Measurements from ENCODE around the gene PSMB2. TPM values are rescaled to one million over a fixed set of nuclear protein-coding genes. Genes with fewer than 3 reads are reported as not detected.

PSMB2 gene
- total and polyA plus RNA-seq, 2 of the 8 experiments (the other 6 are each of a cell fraction or from before 2014, with no cell fraction given), result 91.4 to 101 TPM

DNA sequence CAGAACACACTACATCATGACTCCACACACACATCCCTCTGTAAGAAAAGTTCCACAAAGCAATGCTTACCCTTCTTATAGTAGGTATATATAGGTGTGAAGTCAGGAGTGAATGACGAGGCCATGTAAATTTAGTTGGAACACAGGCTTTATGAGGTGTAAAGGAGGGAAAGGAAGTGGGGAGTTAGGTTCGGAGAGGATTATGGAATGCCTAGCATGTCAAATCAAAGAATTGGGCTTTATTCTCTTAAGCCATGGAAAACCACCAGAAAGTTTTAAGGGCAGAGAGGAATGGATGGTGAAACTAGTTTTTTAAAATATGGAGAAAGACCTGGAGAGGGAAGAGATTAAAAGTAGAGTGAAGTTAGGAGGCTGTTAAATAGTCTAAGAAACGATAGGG, 41.9 kb downstream of the PSMB2 start:
- Histone ChIP-seq H3K36me3 (ENCODE audit: control insufficient read depth in 2 of 4, insufficient read depth in 4 of 4, low read length in 3 of 4) (peaks cover 0 to 28% (median 17%) of the 10 kb centered on the region in 4 experiments; a peak in 4 of 8 replicates), H3K79me1 (ENCODE audit: low read depth, low read length) (no peaks in the 10 kb centered on the region), H3K4me1 (replicated peaks in 1 of 4; ENCODE audit: control insufficient read depth in 3 of 4, insufficient read depth in 4 of 4, low read length in 3 of 4) (no peaks in the 10 kb centered on the region), H3K4me2 (ENCODE audit: insufficient read depth in 1 of 2, low read depth in 2 of 2, low read length in 2 of 2) (no peak overlapping the region), H2AFZ (ENCODE audit: low read length) (no peak overlapping the region), H4K91ac (replicated peaks; ENCODE audit: insufficient read length, low read length) (no peak overlapping the region), H2BK120ac (replicated peaks; ENCODE audit: low read depth, low read length) (no peak overlapping the region), H2BK15ac (ENCODE audit: low read length) (no peak overlapping the region), H2BK12ac (ENCODE audit: low read depth, low read length) (no peak overlapping the region), H3K56ac (replicated peaks; ENCODE audit: insufficient read length, low read depth, low read length) (no peak overlapping the region), H3K27me3 (replicated peaks in 1 of 4; ENCODE audit: control insufficient read depth in 3 of 4, extremely low read depth in 1 of 4, insufficient read depth in 3 of 4, low read length in 3 of 4) (no peaks in the 10 kb centered on the region), H2BK5ac (ENCODE audit: low read depth, low read length) (no peak overlapping the region), H3K4me3 (ENCODE audit: extremely low read depth in 1 of 4, insufficient read depth in 2 of 4, low read depth in 3 of 4, low read length in 4 of 4) (no peak overlapping the region), H4K8ac (ENCODE audit: extremely low read depth, insufficient read depth, low read length) (no peak overlapping the region), H4K20me1 (replicated peaks in 1 of 2; ENCODE audit: control insufficient read depth in 1 of 2, insufficient read depth in 2 of 2, low read length in 2 of 2) (peaks cover 0 to 4% of the 10 kb centered on the region in 2 experiments), H2AK5ac (ENCODE audit: low read depth, low read length) (no peak overlapping the region), H3K9ac (replicated peaks in 1 of 4; ENCODE audit: extremely low read depth in 1 of 4, low read depth in 3 of 4, low read length in 3 of 4) (no peak overlapping the region), H3K79me2 (ENCODE audit: control insufficient read depth in 1 of 2, insufficient read depth in 2 of 2, low read length in 2 of 2) (no peaks in the 10 kb centered on the region), H3K4ac (replicated peaks; ENCODE audit: insufficient read length, low read depth, low read length) (no peak overlapping the region), H3K18ac (ENCODE audit: extremely low read depth, low read length) (no peak overlapping the region), H3K27ac (ENCODE audit: low read depth, low read length) (no peak overlapping the region), H3K23me2 (ENCODE audit: low read depth, low read length) (no peaks in the 10 kb centered on the region), H3K14ac (ENCODE audit: insufficient read length) (no peak overlapping the region), H2BK20ac (ENCODE audit: low read length) (no peak overlapping the region), H3K23ac (ENCODE audit: insufficient read length) (no peak overlapping the region), H3K9me3 (ENCODE audit: insufficient read depth in 2 of 2, low read depth in 1 of 2, low read length in 1 of 2) (no peaks in the 10 kb centered on the region), H4K5ac (ENCODE audit: insufficient read length, low read depth, low read length) (no peak overlapping the region)
- FAIRE-seq (no peak), DNase-seq (ENCODE audit: low read depth in 1 of 2, low spot score in 2 of 2) (no peak)
- CTCF ChIA-PET (ENCODE audit: partially characterized antibody), result interaction anchor here (0.6 to 7.8 kb wide), 6 partner anchors 29 to 130 kb away, joined by 3 to 38 read pairs (median 3); no protein-coding TSS in a partner anchor
- TF ChIP-seq EP300 (IDR thresholded peaks at IDR 0.05; ENCODE audit: borderline replicate concordance in 1 of 2, low read depth in 2 of 2, low read length in 2 of 2) (no peak), JUN (IDR thresholded peaks at IDR 0.05; ENCODE audit: low read depth, low read length) (no peak), GABPA (IDR thresholded peaks at IDR 0.05; ENCODE audit: borderline replicate concordance, insufficient read depth, low read length) (no peak), GTF2F1 (IDR thresholded peaks at IDR 0.05; ENCODE audit: borderline replicate concordance, low read depth, low read length) (no peak), HDAC2 (IDR thresholded peaks at IDR 0.05; ENCODE audit: borderline replicate concordance in 1 of 2, low read depth in 2 of 2, low read length in 2 of 2) (no peak), NANOG (IDR thresholded peaks at IDR 0.05; ENCODE audit: insufficient read depth, low read depth, low read length, poor library complexity, severe bottlenecking) (no peak), RNF2 (IDR thresholded peaks at IDR 0.05; ENCODE audit: borderline replicate concordance, low read depth, low read length, missing control alignments, poor library complexity, severe bottlenecking) (no peak), ASH2L (IDR thresholded peaks at IDR 0.05; ENCODE audit: low read length) (no peak), CBX5 (IDR thresholded peaks at IDR 0.05; ENCODE audit: low read depth, low read length) (no peak), RXRA (IDR thresholded peaks at IDR 0.05; ENCODE audit: insufficient read depth, low read depth, low read length) (no peak), RFX5 (IDR thresholded peaks at IDR 0.05; ENCODE audit: borderline replicate concordance, low read depth, low read length) (no peak), SIRT6 (IDR thresholded peaks at IDR 0.05; ENCODE audit: low read length) (no peak), FOSL1 (IDR thresholded peaks at IDR 0.05; ENCODE audit: insufficient read depth, low read depth, low read length) (no peak)
- POLR2A ChIA-PET (ENCODE audit: partially characterized antibody), result interaction anchor here (1.0 to 3.0 kb wide), 2 partner anchors 14 to 170 kb away, joined by 4 to 10 read pairs; partner anchors contain the start of gene CLSPN
- WGBS, 2 experiments (ENCODE audit: extremely low coverage in 1 of 2, insufficient coverage in 1 of 2, insufficient read length in 1 of 2, insufficient replicate concordance in 2 of 2, low coverage in 1 of 2, low lambda C conversion rate in 2 of 2, missing lambda C conversion rate in 1 of 2), result 89 to 100% methylated on average over 2 to 3 of the region's 3 CpGs

Measured in H1 (cell line).